CD4-positive, alpha-beta T cell treated with Interleukin-12 subunit alpha and Interleukin-12 subunit beta, for 1 hour (primary cell): ENCODE data around the gene TBRG4.
A peak's percentile ranks its signal among the peaks of the same experiment; 100 is the strongest.
"Not testable (repeated sequence)": the region's sequence is repeated elsewhere in the genome, so short reads cannot be mapped to it uniquely, and the experiment has no call there.

Experiments used
- DNase-seq: peaks from one replicate; pipeline ENCODE4 v3.0.0-alpha.2; 2020

TBRG4 gene

DNA sequence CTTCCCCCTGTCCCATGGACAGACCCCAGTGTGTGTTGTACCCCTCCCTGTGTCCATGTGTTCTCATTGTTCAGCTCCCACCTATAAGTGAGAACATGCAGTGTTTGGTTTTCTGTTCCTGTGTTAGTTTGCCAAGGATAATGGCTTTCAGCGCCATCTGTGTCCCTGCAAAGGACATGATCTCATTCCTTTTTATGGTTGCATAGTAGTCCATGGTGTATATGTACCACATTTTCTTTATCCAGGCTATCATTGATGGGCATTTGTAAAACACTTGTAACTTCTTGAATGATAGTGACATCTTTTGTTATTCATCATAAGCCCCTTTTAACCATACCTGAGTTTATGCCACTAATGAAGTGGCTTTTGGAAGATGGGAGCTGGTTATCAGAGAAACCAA is 2.8 kb upstream of the TBRG4 start:
- DNase-seq, result not testable (repeated sequence)

DNA sequence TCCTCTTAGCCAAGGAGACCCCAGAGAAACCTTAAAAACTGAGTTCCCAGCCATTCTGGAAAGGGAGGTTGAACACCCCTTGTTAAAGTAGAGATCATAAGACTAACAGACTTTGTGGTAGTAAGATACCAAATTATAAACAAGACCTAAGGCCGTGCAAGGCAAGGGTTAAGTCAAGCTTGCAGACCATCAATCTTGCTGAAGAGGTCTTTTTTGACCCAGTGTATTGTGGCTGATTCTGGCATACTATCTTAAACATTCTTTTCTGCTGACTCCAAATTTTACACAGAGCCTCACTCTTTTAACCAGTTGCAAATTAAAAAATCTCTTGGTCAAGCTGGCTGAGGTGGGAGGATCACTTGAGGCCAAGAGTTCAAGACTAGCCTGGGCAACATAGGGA is 1.2 kb upstream of the TBRG4 start:
- DNase-seq, result no peak

DNA sequence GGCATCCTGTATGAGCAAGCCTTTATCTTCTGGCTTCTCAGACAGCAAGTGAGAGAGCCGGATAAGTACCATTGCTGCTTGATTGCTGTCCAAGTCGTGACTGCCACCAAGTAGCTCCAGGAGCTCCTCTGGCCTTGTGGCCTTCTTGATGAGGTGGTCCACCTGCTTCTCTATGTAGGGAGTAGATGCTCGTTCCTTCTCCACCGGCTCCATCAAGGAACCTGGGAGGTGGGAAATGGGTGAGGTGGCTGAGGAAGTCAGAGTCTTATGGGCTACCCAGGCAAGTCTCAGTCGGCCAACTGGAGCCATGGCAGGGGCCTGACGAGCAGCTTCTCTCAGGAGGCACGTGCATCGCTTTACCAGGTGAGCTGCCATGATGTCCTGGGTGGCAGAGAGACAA is 2.6 kb downstream of the TBRG4 start:
- DNase-seq, result no peak

DNA sequence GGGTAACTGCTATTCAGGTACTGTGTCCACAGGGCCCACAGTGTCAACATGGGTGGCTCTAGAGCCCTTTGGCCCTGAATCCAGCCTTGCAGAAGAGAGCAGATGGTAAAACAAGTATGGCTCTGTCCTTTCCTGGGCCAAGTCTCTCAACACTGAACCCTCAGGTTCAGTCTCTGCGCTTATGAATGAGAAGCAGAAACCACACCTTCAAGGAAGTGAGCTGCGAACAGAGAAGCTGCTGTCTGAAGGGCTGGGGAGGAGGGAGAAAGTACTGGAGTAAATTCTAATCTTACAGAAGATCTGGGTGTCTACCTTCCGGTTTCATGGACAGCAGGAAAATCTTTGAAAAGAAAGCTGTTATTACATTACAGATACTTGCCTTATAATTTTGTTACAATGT is 4.1 kb downstream of the TBRG4 start:
- no peak for DNase-seq

DNA sequence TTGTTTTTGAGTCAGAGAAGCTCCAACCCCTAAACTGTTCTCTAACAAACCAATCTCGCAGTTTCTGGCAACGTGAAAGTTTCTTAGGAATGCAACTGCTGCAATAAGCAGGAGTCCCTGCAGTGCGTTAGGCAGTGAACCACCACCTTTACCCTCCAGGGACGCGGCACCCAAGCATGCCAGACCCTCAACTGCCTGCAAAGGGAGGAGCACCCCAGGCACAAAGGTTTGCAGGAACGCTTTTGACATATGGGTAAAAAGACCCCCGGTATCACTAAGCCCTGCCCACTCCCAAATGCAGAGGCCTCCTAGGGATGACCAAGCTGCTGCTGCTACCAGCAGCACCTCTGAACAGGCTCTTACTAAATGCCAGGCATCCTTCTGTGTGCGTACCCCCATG is 4.7 kb downstream of the TBRG4 start:
- no peak for DNase-seq

DNA sequence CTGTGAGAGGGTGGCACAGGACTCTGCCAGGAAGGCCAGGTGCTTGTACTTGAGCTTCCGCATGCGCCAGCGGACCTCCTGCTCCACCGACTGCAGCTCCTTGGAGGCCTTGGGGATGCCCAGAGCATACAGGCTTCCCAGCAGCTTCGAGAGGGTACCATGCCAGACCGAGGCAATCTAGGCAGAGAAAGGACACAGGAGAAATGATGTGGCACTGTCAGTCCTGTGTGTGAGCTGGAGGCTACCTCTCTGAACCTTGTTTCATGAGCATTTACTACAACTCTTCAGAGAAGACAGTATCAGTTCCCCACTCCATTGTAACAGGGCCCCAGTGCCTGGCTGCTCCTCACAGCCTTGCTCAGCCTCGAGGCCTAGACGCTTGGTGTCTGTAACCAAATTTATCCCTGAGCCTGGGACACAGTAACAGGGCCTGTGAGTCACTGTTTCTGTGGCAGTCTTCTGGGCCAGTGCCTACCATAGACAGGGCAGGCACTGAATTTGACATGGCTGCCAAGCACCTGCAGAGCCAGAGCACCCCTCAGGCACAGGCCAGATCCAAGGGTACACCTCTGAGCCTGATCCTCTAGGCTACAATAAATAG is 5.8 kb downstream of the TBRG4 start:
- no peak for DNase-seq

DNA sequence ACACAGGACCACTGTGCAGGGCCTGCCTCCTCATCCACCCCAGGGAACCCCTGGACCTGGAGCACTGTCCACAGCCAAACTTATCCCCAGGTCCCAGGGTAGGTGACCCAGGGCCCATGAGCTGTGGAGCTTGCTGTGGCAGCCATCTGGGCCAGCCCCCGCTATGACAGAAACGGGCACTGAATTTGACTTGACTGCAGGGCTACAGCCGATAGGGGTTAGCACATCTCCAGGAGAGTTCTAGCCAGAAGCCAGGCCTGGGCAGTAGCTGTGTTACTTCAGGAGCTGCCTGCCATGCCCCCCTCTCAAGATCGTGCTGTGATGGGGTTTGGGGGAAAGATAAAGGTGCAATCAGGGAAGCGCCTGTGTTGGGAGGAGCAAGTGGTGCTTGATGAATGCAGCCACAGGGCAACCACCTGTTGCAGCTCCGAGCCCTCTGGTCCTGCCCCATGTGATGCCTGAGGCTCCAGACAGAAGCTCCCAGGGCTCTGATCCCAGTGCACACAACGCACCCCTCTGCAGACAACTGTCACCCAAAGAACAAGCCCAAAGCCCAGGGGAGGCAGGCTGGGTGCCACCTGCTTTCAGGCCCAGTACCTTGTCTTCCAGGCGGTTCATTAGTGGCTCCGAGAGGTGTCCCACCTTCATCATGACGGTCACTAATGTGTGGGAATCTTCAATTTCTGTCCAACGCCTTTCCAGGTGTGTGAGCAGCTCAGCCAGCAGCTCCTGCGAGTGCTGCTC is 6.5 kb downstream of the TBRG4 start:
- no peak for DNase-seq

DNA sequence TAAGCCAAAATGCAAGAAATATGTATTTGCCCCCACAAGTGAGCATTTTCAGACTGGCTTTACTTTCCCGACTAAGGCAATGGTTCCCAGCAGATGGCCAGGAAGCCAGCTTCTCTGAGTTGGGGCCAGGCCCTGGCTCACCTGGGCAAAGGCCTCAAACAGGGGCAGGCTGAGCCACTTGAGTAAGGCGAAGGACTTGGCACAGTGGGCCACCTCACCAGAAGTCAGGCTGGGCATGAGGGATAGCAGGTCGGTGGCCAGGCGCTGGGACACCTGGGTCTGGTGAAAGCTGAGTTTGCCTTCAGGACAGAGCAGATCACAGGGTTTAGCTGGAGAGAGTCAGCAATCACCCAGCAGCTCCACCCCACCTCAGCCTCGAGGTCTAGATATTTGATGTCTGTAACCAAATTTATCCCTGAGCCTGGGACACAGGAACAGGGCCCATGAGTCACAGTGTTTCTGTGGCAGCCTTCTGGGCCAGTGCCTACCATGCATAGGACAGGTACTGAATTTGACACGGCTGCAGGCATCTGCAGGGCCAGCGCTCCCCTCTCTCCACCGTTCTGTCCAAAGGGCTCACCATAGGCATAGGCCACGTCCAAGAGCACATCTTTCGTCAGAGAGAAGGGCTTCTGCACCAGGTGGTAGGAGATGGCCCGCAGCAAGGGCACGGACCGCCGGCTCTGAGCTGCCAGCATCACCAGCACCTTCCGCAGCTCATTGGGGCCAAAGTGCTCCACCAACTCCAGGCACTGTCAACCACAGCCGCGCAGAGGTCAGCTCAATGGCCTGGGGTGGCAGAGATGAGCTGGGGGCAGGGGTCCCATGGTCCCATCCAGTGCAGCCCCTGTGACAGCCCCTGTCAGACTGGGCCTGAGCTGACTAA is 7.3 kb downstream of the TBRG4 start:
- no peak for DNase-seq

DNA sequence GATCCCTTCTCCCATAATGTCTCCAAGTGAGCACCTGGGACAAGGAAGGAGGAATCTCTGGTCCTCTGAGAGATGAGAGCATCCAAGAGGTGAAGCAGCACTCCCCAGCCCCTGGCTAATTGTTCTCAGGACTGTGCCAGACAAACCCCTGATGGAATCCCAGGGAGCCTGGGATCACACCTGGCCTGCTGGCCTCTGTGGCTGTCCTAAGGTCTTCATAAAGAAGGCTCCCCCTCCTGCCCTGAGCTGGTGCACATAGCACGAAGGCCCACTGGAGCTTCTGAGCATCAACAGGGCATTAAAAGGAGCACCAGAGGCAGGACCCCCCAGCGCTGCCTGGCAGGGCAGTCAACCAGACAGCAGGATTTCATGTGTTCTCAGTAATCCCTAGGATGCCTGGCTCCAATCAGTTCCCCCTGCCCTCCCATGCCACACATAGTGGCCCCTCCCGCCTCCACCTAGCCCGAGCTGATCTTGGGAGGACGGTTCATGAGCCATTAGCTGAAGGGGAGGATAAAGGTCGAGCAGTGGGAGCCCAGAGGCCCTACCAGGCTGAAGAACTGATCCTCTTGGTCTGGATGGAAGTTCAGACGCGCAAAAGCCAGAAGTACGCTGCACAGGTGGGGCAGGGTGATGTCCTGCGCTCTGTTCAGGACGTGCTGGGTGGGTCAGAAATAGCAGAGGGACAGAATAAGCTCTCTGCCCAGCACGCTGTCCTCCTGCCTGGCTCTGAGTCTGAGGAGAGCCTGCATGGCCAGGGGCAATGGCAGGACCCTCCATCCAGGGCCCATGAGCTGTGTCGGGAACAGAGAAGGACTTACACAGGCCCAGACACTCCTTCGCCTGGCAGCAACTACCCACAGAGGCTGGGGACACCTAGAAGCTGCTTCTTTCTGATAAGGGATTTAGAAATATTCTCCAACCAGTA is 8.4 kb downstream of the TBRG4 start:
- DNase-seq, result no peak

DNA sequence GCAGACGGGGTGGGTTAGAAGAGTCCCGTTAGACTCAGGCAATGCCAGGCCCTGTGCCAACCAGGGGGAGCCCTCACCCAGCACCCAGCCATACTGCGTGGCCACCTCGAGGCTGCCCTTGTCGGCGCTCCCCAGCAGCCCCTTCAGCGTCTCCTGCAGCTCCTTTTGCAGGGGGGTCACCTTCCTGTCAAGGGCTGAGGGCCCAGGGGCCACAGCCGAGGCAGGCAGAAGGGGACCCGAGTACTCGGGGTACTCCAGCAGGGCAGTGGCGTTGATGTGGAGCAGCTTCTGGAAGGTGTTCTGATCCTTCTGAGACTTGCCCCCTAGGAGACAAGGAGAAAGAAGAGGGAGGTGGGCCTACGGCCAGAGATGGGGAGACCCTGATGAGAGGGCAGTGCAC is 9.7 kb downstream of the TBRG4 start:
- no peak for DNase-seq

DNA sequence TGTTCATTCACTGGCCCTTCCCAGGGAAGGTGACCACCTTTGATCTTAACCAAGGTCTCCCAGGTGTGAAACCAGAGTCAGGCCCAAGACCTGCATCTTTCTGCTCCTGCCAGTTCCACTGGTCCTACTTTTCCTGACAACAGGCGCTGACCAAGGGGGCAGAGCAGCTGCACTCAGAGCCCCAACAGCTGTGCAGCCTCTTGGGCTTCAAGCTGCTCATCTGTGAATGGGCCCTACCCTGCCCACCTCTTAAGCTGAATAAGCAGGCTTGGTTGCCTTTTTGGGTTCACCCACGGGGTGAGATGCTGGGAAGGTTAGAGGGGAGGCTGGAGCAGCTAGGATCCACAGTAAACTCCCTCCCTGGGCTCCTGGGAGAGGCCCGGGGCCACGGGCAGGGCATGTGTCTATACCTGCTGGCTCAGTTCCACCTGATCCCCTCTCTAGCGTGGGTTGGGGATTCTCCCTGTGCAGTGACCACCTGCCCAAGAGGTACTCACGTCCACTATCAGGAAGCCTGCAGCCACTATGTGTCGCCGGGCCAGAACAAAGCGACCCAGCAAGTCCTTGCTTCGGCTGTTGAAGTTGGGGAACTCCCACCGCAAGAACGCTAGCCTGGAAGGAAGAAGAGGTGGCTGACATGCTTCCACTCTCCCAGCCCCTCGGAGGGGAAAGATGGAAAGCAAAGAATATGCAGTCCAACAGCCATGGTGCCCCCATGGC is 10.6 kb downstream of the TBRG4 start:
- DNase-seq, result no peak

DNA sequence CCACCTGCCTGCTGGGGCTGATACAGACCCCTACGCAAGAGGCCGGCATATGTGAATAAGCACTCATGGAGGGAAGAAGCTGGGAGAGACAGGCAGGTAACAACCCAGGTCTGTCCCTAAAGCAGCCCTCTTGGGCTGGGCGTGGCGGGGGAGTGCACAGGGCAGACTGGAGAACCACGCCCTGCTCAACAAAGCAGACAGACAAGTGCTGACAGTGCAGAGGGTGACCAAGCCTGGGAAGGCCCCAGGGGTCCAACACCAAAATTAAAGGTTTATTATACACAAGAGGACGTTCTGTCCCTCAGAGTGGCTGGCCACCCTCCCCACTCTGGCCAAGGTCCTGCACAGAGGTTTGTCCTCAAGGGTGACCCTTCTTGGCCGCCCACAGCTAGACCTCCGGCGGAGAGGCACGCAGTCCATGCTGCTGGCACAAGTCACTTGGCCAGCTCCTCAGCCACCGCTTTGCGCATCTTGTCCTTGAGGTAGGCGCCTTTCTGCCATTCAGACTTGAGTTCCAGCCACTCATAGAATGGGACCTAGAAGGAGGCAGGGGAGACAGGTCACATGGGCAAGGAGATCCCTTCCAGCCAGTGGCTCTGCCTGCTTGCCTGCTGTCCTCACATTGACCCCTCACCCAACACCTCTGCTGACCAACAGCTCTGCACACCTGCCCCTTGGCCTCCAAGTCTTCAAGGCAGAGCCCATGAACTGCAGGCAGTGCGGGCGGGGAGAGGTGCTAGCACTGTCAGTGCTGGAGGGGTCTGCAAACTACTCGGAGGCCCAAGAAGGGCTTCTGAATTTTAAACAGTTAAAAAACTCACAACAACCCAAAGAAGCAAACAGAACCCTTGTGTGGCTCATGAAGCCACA is 11.4 kb downstream of the TBRG4 start:
- no peak for DNase-seq

DNA sequence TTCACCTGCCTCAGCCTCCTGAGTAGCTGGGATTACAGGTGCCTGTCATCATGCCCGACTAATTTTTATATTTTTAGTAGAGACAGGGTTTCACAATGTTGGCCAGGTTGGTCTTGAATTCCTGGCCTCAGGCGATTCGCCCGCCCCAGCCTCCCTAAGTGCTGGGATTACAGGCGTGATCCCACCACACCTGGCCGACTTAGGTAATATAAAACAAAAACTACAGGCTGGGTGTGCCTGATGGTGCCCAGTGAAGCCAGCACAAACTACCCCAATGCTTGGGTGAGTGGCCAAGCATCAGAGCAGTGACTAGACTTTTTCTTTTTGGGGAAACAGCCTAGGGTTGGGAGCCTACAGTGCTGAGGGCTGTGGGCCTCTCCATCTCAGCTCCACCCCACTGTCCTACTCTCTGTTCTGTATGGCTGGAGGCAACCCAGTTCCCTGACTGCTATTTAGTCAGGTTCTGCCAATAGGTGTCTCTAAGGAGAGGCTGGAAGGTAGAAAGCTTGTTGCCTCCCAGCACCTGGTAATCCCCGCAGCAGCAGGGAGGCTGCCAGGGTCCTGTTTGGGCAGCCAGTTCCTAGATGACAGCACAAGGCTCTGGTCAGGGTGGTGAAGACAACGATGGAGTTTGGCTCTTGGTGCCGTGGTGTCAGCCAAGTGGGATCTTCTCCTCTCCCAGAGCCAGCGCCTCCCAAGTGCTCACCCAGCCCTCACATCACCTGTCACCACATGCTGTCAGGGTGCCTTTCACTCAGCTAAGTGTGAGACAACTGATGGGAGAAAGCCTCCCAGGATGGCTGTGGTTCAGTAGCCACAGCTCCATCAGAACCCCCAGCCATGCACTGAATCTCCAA is 12.3 kb downstream of the TBRG4 start:
- DNase-seq, result no peak

DNA sequence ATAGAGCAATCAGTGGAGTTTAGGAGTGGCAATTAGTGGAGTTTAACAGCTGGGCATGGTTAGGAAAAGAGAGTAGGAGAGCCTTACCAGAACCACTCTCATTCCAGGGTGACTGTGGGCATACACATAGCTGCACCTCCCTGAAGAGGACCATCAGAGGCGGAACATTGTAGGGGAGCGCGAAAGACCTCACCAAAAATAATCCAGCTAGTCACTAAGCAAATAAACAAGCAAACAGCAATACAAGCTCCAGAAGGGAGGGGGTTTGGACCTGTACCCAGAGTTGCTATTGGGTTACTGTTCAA is 18.6 kb downstream of the TBRG4 start:
- no peak for DNase-seq

DNA sequence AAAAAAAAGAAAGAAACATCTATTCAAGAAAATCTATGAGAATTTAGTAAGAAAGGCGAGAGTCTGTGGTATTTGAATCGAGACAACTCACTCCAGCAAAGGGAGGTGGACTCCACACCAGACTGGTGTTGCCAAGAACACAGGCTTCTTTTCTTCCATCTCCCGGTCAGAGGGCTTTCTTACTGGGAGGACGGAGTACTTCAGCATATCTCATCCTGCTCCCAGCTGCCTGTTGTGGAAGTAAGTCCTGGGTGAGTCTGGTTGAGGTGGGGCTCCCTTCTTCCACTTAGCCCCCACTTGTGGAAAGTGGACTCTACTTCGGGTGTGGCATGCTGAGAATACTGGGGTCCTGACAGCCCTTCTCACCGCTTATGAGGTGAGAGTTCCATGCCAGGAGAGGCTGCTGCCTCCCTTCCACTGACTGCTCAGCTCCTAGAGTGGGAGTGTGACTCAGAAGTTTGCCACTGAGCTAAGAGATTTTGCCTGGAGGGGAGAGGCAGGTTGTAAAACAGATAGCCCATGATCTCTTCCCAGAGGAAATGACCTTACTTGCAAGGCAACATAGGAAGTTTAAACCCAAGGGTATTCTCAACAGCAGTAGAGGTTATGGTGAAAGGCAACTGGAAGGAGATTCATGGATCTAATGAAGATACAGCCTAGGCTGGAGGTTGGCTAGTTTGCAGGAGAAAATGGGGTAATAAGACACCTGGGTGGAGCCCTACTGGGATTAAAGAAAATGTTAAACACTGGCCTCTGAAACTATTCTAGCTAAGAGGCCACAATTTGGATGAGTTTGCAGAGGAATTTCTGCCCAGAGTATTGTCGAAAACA is 19.2 kb downstream of the TBRG4 start:
- no peak for DNase-seq

DNA sequence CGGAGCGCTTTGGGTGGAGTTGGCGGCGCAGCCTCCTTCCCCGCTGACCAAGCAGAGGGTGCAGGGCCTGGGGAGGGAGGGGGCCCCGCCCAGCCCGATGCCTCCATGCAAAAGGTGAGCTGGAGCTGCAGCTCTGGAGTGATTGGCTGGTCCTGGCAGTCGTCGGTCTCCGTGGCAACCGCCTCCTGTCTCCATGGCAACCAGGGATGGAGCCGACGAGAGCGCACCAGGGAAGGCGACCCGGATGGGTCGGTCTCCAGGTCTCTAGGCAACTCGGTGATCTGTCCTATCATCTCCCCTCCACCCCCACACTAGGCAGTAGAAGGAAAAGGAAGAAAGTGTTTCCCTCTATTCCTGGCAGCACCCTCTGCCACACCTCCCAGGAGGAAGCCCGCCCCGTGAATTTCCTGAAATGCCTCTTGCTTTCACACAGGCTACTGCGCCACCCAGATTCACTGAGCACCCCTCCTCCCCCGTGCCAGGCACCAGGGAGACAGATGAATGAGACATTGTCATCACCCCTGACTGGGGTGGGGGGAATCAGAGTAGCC is 22.1 kb downstream of the TBRG4 start:
- peak; percentile 72 for DNase-seq

DNA sequence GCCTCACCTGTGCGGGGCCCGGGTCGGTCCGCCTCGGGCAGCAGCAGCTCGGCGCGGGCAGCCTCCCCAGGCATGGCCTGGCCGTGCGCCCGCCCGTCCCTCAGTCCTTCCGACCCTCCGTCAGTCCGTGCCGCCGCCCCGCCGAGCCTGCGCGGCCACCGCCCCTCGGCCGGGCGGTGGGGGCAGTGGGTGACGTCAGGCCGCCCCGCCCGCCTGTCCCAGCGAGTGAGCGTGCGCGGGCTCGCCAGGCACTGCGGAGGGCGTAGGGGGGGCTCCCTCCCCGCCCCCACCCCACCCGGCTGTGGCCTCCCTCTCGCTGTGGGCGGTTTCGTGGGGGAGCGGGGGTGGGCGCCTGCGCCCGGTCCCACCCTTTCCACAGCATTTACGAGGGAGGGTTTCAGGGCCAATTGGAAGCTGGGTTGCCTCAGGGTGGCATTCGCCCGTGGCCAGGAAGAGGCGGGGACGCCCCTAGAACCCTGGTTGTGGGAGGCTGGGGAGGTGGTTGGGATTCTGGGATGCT is 22.6 kb downstream of the TBRG4 start, which contains the start of gene NACAD:
Gene NACAD (minus strand): TSS at position 149 of the 520 bp plus-strand sequence. CDS start 75 bp downstream, at position 74.
- DNase-seq, result peak; percentile 43

DNA sequence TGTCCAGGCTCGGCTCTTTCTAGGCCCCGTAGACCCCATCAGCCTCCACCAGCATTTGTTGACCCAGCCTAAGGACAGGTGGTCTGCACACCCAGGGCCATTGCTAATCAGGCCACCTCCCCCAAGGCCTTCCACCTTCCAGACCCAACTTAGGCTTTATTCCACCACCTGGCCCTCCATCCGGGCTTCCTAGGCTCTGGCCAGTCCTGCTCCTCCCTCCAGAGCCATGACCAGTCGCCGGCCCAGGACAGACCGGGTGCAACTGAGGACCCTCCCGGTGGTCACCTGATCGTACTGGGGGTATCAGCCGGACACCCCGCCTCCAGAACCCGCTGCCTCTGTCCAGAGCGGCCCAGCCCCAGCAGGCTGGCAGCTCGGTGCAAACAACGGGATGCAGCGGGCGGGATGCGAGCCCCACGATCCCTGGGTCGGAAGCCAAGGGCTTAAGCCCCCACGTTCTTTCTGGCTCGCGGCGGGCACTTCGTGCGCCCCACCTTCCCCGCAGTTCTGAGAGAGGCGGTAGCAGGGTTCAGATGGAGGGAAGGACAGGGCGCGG is 23.3 kb downstream of the TBRG4 start:
- DNase-seq, result no peak
